Measurements from ENCODE around the gene SLC16A11.

Gene SLC16A11

GRCh38 chr17:7046127-7046724 lies 2.3 kb upstream of the SLC16A11 start:
- Histone ChIP-seq H3K79me2 (ENCODE audit: control insufficient read depth, low read length) (no peaks in the 10 kb centered on the region), H3K27me3 (ENCODE audit: control insufficient read depth, low read length) (peaks cover 28% of the 10 kb centered on the region), H3K27ac (ENCODE audit: low read depth, low read length) (no peak overlapping the region), H3K9me2 (replicated peaks; ENCODE audit: control insufficient read depth, low read length) (no peaks in the 10 kb centered on the region), H4K20me1 (ENCODE audit: control insufficient read depth, insufficient read depth, low read depth, low read length) (no peaks in the 10 kb centered on the region), H3K4me1 (ENCODE audit: control insufficient read depth, low read length) (peaks cover 33% of the 10 kb centered on the region), H3K9me3 (ENCODE audit: control insufficient read depth, insufficient read depth, low read length) (no peaks in the 10 kb centered on the region), H3K4me2 (ENCODE audit: low read length) (peak overlapping the region; percentile 84), H3K36me3 (ENCODE audit: control insufficient read depth, low read length) (no peaks in the 10 kb centered on the region), H3K4me3 (ENCODE audit: low read length) (peak overlapping the region; percentile 67), H3F3A (ENCODE audit: control insufficient read depth, insufficient read depth) (peaks cover 3% of the 10 kb centered on the region; the same call in 1 of the 2 replicates)
- TF ChIP-seq EZH2phosphoT487 (IDR thresholded peaks at IDR 0.05; ENCODE audit: borderline replicate concordance, low read length) (no peak), CTCF (IDR thresholded peaks at IDR 0.05; ENCODE audit: low read depth, low read length, poor library complexity, severe bottlenecking) (no peak)

- Histone ChIP-seq H3K4me3 (ENCODE audit: low read length) (peak overlapping the region; percentile 67; the same call in 1 of the 2 replicates), H3K27ac (ENCODE audit: low read depth, low read length) (no peak overlapping the region)
Observed at GRCh38 chr17:7045492-7046126, 1.7 kb upstream of the SLC16A11 start.

GRCh38 chr17:7043182-7043496 lies 753 bp downstream of the SLC16A11 start:
- H3F3A ChIP-seq (ENCODE audit: control insufficient read depth, insufficient read depth) = peaks cover 7% of the 10 kb centered on the region; the same call in 1 of the 2 replicates
- no peaks in the 10 kb centered on the region for H4K20me1 ChIP-seq (ENCODE audit: control insufficient read depth, insufficient read depth, low read depth, low read length)
- no peak overlapping the region for H3K27ac ChIP-seq (ENCODE audit: low read depth, low read length)
- peak overlapping the region; percentile 57 for H3K4me3 ChIP-seq (ENCODE audit: low read length)
- no peaks in the 10 kb centered on the region for H3K9me2 ChIP-seq (replicated peaks; ENCODE audit: control insufficient read depth, low read length)
- H3K36me3 ChIP-seq (ENCODE audit: control insufficient read depth, low read length) = peaks cover 8% of the 10 kb centered on the region
- no peak for TF ChIP-seq EZH2phosphoT487 (IDR thresholded peaks at IDR 0.05; ENCODE audit: borderline replicate concordance, low read length)
- TF ChIP-seq CTCF (IDR thresholded peaks at IDR 0.05; ENCODE audit: low read depth, low read length, poor library complexity, severe bottlenecking) = no peak
- H3K4me2 ChIP-seq (ENCODE audit: low read length) = peak overlapping the region; percentile 65
- peaks cover 25% of the 10 kb centered on the region for H3K27me3 ChIP-seq (ENCODE audit: control insufficient read depth, low read length)
- peaks cover 52% of the 10 kb centered on the region for H3K4me1 ChIP-seq (ENCODE audit: control insufficient read depth, low read length)
- no peaks in the 10 kb centered on the region; the same call in none of the 2 replicates for H3K79me2 ChIP-seq (ENCODE audit: control insufficient read depth, low read length)
- no peaks in the 10 kb centered on the region for H3K9me3 ChIP-seq (ENCODE audit: control insufficient read depth, insufficient read depth, low read length)

More at GRCh38 chr17:7045492-7046126, 1.7 kb upstream of the SLC16A11 start:
- Histone ChIP-seq H3K36me3 (ENCODE audit: control insufficient read depth, low read length) (no peaks in the 10 kb centered on the region; the same call in 1 of the 2 replicates), H3K4me2 (ENCODE audit: low read length) (peak overlapping the region; percentile 84), H3K9me2 (replicated peaks; ENCODE audit: control insufficient read depth, low read length) (no peaks in the 10 kb centered on the region), H3K79me2 (ENCODE audit: control insufficient read depth, low read length) (no peaks in the 10 kb centered on the region), H3K9me3 (ENCODE audit: control insufficient read depth, insufficient read depth, low read length) (no peaks in the 10 kb centered on the region), H3K4me1 (ENCODE audit: control insufficient read depth, low read length) (peaks cover 33% of the 10 kb centered on the region), H3K27me3 (ENCODE audit: control insufficient read depth, low read length) (peaks cover 28% of the 10 kb centered on the region), H3F3A (ENCODE audit: control insufficient read depth, insufficient read depth) (peaks cover 3% of the 10 kb centered on the region; the same call in 1 of the 2 replicates), H4K20me1 (ENCODE audit: control insufficient read depth, insufficient read depth, low read depth, low read length) (no peaks in the 10 kb centered on the region)
- no peak for TF ChIP-seq EZH2phosphoT487 (IDR thresholded peaks at IDR 0.05; ENCODE audit: borderline replicate concordance, low read length)
- TF ChIP-seq CTCF (IDR thresholded peaks at IDR 0.05; ENCODE audit: low read depth, low read length, poor library complexity, severe bottlenecking) = peak; percentile 86
